ENCODE data around the gene NNT. TPM values are rescaled to one million over a fixed set of nuclear protein-coding genes. Genes with fewer than 3 reads are reported as not detected.
A peak's percentile ranks its signal among the peaks of the same experiment; 100 is the strongest.

NNT gene
- total RNA-seq, 1 donor from 2014 or later = 80.4 TPM

DNA sequence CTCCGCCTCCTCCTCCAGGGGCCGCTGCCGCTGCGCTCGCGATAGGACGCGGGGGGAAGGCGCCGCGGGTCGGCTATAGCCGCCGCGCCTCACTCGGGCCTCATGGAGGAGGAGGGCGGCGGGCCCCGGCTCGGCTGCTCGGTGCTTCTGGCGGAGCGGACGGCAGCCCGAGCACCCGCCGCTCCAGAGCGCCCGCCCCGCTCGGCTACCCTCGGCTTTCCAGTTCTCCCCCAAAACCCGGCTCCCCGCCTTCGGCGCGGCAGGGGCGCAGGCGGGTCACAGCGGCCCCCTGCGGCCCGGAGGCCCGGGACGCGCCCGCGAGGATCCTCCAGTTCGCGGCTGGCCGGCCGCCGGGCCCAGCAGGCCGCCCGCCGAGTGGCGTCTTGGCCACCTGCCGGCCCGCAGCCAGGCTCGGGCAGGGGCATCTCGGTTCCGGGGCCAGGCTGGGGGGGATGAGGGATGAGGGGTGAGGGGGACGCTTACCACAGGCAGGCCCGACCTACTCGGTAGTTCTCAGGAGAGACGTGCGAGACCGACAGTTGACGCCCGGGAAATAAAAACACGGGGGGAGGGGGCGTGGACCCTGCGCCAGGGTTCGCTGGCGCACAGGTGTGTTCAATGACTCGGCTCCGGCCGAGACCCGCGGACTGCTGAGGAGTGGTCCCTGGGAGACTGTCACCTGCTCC, 46.0 kb upstream of the NNT start, which contains the start of gene PAIP1:
PAIP1 (minus strand) TSS at position 221 of the 686 bp plus-strand sequence. CDS start 231 bp downstream, outside the sequence.
- Mint-ChIP-seq H3K36me3 (peaks cover 3% of the 10 kb centered on the region), H3K4me3 (peak within 1 kb of the TSS; percentile 94), H3K9me3 (no peaks in the 10 kb centered on the region), H3K27me3 (no peaks in the 10 kb centered on the region), H3K4me1 (ENCODE audit: unreplicated experiment) (no peaks in the 10 kb centered on the region), H3K27ac (peak within 1 kb of the TSS; percentile 94)
- peak; percentile 76 for TF ChIP-seq CTCF (conservative IDR thresholded peaks at IDR 0.05)
- DNase-seq (ENCODE audit: extremely low spot score, unreplicated experiment) = peak; percentile 90

GRCh38 chr5:43560128-43560527, 42.9 kb upstream of the NNT start:
- TF ChIP-seq CTCF (conservative IDR thresholded peaks at IDR 0.05) = no peak
- Mint-ChIP-seq H3K36me3 (peaks cover 6% of the 10 kb centered on the region), H3K9me3 (peaks cover 5% of the 10 kb centered on the region), H3K27me3 (peaks cover 4% of the 10 kb centered on the region), H3K4me1 (ENCODE audit: unreplicated experiment) (peaks cover 7% of the 10 kb centered on the region), H3K4me3 (peak overlapping the region; percentile 44), H3K27ac (no peak overlapping the region)
- no peak for DNase-seq (ENCODE audit: extremely low spot score, unreplicated experiment)

- DNase-seq (ENCODE audit: extremely low spot score, unreplicated experiment) = no peak
- Mint-ChIP-seq H3K4me3 (no peak overlapping the region), H3K27ac (no peak overlapping the region), H3K27me3 (peaks cover 4% of the 10 kb centered on the region), H3K4me1 (ENCODE audit: unreplicated experiment) (peaks cover 7% of the 10 kb centered on the region), H3K9me3 (peaks cover 5% of the 10 kb centered on the region), H3K36me3 (peaks cover 5% of the 10 kb centered on the region)
- TF ChIP-seq CTCF (conservative IDR thresholded peaks at IDR 0.05) = no peak
Measured at GRCh38 chr5:43561356-43561755, 41.6 kb upstream of the NNT start.

GRCh38 chr5:43563321-43563720, 39.7 kb upstream of the NNT start:
- Mint-ChIP-seq H3K36me3 (peaks cover 5% of the 10 kb centered on the region), H3K9me3 (peaks cover 5% of the 10 kb centered on the region), H3K4me3 (peak overlapping the region; percentile 15), H3K27ac (peak overlapping the region; percentile 53), H3K27me3 (peaks cover 4% of the 10 kb centered on the region), H3K4me1 (ENCODE audit: unreplicated experiment) (peaks cover 7% of the 10 kb centered on the region)
- no peak for TF ChIP-seq CTCF (conservative IDR thresholded peaks at IDR 0.05)
- no peak for DNase-seq (ENCODE audit: extremely low spot score, unreplicated experiment)

DNA sequence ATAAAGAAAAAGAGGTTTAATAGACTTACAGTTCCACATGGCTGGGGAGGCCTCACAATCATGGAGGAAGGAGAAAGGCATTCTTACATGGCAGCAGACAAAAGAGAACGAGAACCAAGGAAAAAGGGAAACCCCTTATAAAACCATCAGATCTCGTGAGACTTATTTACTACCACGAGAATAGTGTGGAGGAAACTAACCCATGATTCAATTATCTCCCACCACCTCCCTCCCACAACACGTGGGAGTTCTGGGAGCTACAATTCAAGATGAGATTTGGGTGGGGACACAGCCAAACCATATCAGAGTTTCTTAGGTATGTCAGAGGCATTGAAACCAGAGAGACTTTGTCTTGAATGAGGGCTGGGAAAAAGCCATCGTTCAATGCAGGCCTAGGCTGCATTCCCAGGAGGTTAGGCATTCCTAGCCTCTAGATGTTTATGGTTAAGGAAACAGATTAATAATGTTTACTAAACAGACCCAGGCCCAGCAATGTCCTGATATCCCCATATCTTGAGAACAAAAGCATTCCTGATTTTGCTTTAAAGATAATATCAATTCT, 38.6 kb upstream of the NNT start:
- H3K4me3 Mint-ChIP-seq = no peak overlapping the region
- H3K27ac Mint-ChIP-seq = no peak overlapping the region
- peaks cover 4% of the 10 kb centered on the region for H3K27me3 Mint-ChIP-seq
- peaks cover 5% of the 10 kb centered on the region for H3K36me3 Mint-ChIP-seq
- H3K9me3 Mint-ChIP-seq = peaks cover 5% of the 10 kb centered on the region
- no peak for DNase-seq (ENCODE audit: extremely low spot score, unreplicated experiment)
- TF ChIP-seq CTCF (conservative IDR thresholded peaks at IDR 0.05) = no peak
- peaks cover 7% of the 10 kb centered on the region for H3K4me1 Mint-ChIP-seq (ENCODE audit: unreplicated experiment)

Measured in type B pancreatic cell (in vitro differentiated cells).